Peyer's patch (tissue), 4 donors: ENCODE results near the gene DKK3. TPM values are rescaled to one million over a fixed set of nuclear protein-coding genes. Genes with fewer than 3 reads are reported as not detected.
"Not testable (repeated sequence)": the region's sequence is repeated elsewhere in the genome, so short reads cannot be mapped to it uniquely, and the experiment has no call there.

Experiments
- DNase-seq, 3 donors: peaks; one replicate each; pipeline ENCODE4 v3.0.0-alpha.2; 2017 to 2019
- H3K27ac ChIP-seq, 4 donors: fragments of 200-600 bp; sonication (generic); one replicate each; pipeline ENCODE4 v1.5.1; 2016 to 2019
- H3K27me3 ChIP-seq, 2 donors: fragments of 200-600 bp; sonication (generic); one replicate each; pipeline ENCODE4 v1.5.1; 2019
- H3K36me3 ChIP-seq, 3 donors: fragments of 200-600 bp; sonication (generic); one replicate each; pipeline ENCODE4 v1.5.1; 2016 to 2019
- H3K4me1 ChIP-seq, 4 donors: fragments of 200-600 bp; sonication (generic); one replicate each; pipeline ENCODE4 v1.5.1; 2016 to 2019
- H3K4me3 ChIP-seq, 4 donors: fragments of 200-600 bp; sonication (generic); 1 replicate in 3 of 4; 2 replicates in 1 of 4; pipeline ENCODE4 v1.5.1; 2016 to 2019; ENCODE audit warnings: mild to moderate bottlenecking in 1 of 4
- H3K9me3 ChIP-seq, 4 donors: fragments of 200-600 bp; sonication (generic); one replicate each; pipeline ENCODE4 v1.5.1; 2016 to 2019; ENCODE audit warnings: mild to moderate bottlenecking in 1 of 4
- CTCF ChIP-seq, 6 experiments: fragments of 450-650 bp in 4 of 6; fragments of 200-600 bp in 2 of 6; sonication (generic) in 1 of 6; IDR thresholded peaks; one replicate each; pipeline ENCODE4 v1.5.1; 2017 to 2019; ENCODE audit warnings: antibody characterized with exemption in 6 of 6, mild to moderate bottlenecking in 3 of 6, moderate library complexity in 1 of 6
- POLR2A ChIP-seq, 2 donors: fragments of 450-650 bp; IDR thresholded peaks; one replicate each; pipeline ENCODE4 v1.5.1; 2017; ENCODE audit warnings: antibody characterized with exemption in 2 of 2, mild to moderate bottlenecking in 2 of 2, moderate library complexity in 2 of 2
- total RNA-seq, 4 donors: library from RNA; depleted of rRNA; stranded (reverse); fragments of >200 nt; gene quantifications; one replicate each; pipeline ENCODE4 v1.1.0, GENCODE V29; 2016

DKK3 gene
- total RNA-seq, 4 donors from 2014 or later, result 19.8 to 52.0 (median 26.7) TPM

GRCh38 chr11:12042215-12042676 is 33.8 kb upstream of the DKK3 start:
- H3K27ac ChIP-seq, result no peak overlapping the region
- H3K4me3 ChIP-seq, result no peak overlapping the region
- H3K9me3 ChIP-seq, result no peaks in the 10 kb centered on the region
- peaks cover 0 to 10% (median 0%) of the 10 kb centered on the region in 4 donors for H3K4me1 ChIP-seq
- H3K27me3 ChIP-seq, result no peaks in the 10 kb centered on the region
- no peak for DNase-seq
- TF ChIP-seq POLR2A (IDR thresholded peaks at IDR 0.05), result no peak
- no peak for TF ChIP-seq CTCF (IDR thresholded peaks at IDR 0.05)
- no peaks in the 10 kb centered on the region for H3K36me3 ChIP-seq

DNA sequence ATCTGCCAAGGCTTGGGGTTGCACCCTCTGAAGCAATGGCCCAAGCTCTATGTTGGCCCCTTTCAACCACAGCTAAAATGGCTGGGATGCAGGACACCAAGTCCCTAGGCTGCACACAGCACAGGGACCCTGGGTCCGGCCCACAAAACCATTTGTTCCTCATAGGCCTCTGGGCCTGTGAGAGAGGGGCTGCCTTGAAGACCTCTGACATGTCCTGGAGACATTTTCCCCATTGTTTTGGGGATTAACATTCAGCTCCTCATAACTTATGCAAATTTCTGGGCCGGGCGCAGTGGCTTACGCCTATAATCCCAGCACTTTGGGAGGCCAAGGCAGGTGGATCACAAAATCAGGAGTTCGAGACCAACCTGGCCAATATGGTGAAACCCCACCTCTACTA is 32.3 kb upstream of the DKK3 start:
- H3K9me3 ChIP-seq, H3K36me3 ChIP-seq, DNase-seq, H3K4me3 ChIP-seq, H3K4me1 ChIP-seq, H3K27me3 ChIP-seq, H3K27ac ChIP-seq: not testable (repeated sequence)

DNA sequence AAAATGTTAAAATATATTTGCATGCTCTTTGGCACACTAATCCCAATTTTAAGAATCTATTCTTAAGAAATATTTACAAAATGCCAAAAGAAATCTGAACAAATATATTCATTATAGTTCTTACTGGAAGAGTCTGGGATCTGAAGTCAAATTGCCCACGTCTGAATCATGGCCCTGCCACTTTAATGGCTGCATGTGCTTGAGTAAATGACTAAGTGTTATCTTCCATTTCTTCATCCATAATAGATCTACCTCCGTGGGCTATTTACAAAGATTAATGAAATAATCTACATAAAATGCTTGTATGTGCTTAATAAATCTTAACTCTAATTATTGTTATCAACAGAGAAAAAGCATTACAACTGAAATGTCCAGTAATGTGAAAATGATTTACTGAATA is 24.5 kb upstream of the DKK3 start:
- Histone ChIP-seq H3K36me3 (no peaks in the 10 kb centered on the region), H3K9me3 (no peaks in the 10 kb centered on the region), H3K27ac (no peak overlapping the region), H3K4me1 (no peaks in the 10 kb centered on the region), H3K27me3 (no peaks in the 10 kb centered on the region), H3K4me3 (no peak overlapping the region)
- TF ChIP-seq CTCF (IDR thresholded peaks at IDR 0.05), result no peak
- no peak for TF ChIP-seq POLR2A (IDR thresholded peaks at IDR 0.05)
- no peak for DNase-seq

GRCh38 chr11:12031856-12032544 is 23.6 kb upstream of the DKK3 start:
- H3K27ac ChIP-seq, result no peak overlapping the region
- H3K9me3 ChIP-seq, result no peaks in the 10 kb centered on the region
- H3K36me3 ChIP-seq, result no peaks in the 10 kb centered on the region
- H3K27me3 ChIP-seq, result no peaks in the 10 kb centered on the region
- TF ChIP-seq POLR2A (IDR thresholded peaks at IDR 0.05), result no peak
- TF ChIP-seq CTCF (IDR thresholded peaks at IDR 0.05), result no peak
- no peaks in the 10 kb centered on the region for H3K4me1 ChIP-seq
- H3K4me3 ChIP-seq, result no peak overlapping the region
- DNase-seq, result no peak

DNA sequence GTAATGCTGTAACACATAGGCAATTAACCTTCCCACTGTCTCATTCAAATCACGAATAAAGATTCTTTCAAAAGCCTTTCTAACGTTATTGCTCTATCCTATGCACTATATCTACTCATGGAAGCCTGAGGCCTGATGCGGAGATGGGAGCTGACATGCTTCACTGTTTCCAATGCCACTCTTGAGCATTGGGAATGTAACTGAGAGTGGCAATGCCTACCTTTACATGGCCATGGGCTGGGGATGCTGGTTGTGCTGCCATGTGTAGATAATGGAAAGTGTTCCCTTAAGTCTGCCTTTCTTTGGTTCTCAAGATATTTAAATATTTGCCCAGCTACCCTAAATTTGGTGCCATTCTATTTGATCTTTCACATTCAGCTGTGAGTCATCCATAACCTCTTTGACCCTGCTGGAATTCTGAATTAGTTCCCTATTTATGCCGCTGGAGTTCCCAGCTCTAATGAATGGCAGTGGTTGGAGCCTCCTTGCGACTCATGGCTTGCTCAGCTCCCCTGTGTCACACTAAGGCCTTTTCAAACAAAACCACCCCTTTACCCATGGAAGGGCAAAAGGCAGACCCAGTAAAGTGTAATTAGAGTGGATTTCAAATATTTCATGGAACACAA is 21.4 kb upstream of the DKK3 start:
- no peak overlapping the region for H3K4me3 ChIP-seq
- TF ChIP-seq CTCF (IDR thresholded peaks at IDR 0.05) (no peak), POLR2A (IDR thresholded peaks at IDR 0.05) (no peak)
- H3K27ac ChIP-seq, result no peak overlapping the region

GRCh38 chr11:12029119-12029518 is 20.7 kb upstream of the DKK3 start:
- H3K27ac ChIP-seq, result no peak overlapping the region
- no peaks in the 10 kb centered on the region for H3K27me3 ChIP-seq
- H3K36me3 ChIP-seq, result no peaks in the 10 kb centered on the region
- TF ChIP-seq POLR2A (IDR thresholded peaks at IDR 0.05) (no peak), CTCF (IDR thresholded peaks at IDR 0.05) (no peak)
- no peaks in the 10 kb centered on the region for H3K9me3 ChIP-seq
- no peak overlapping the region for H3K4me3 ChIP-seq
- no peaks in the 10 kb centered on the region for H3K4me1 ChIP-seq
- DNase-seq, result no peak

More for the DNA sequence above, 21.4 kb upstream of the DKK3 start:
- H3K27me3 ChIP-seq, result no peaks in the 10 kb centered on the region
- H3K4me1 ChIP-seq, result no peaks in the 10 kb centered on the region
- no peaks in the 10 kb centered on the region for H3K36me3 ChIP-seq
- DNase-seq, result no peak
- no peaks in the 10 kb centered on the region for H3K9me3 ChIP-seq
